Measurements from ENCODE around the gene CBL.

DNA sequence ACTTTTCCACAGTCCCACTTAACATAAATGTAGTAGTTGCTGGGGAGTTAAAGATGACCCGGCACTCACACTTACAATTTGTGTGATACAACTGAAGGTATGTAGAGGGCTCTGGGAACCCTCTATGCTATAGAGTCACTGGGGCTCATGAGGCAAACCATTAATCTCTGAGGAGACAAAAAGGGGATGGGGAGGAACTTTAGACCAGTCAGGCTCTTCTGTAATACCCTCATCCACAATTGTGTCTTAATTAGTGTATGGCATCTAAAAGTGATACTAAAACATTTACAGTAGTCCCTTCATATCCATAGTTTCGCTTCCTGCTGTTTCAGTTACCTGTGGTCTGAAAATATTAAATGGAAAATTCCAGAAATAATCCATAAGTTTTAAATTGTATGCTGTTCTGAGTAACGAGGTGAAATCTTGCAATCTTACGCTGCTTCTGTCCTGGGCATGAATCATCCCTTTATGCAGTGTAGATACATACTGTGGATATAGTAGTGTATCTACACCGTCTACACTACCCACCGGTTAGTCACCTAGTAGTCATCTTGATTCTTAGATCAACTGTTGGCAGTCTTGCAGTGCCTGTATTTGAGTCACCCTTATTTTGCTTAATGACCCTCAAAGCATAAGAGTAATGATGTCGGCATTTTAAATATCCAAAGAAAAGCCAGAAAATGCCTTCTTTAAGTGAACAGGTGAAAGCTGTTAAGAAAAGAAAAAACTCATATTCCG is 12.2 kb downstream of the CBL start:
- TF ChIP-seq, protein P1, sequence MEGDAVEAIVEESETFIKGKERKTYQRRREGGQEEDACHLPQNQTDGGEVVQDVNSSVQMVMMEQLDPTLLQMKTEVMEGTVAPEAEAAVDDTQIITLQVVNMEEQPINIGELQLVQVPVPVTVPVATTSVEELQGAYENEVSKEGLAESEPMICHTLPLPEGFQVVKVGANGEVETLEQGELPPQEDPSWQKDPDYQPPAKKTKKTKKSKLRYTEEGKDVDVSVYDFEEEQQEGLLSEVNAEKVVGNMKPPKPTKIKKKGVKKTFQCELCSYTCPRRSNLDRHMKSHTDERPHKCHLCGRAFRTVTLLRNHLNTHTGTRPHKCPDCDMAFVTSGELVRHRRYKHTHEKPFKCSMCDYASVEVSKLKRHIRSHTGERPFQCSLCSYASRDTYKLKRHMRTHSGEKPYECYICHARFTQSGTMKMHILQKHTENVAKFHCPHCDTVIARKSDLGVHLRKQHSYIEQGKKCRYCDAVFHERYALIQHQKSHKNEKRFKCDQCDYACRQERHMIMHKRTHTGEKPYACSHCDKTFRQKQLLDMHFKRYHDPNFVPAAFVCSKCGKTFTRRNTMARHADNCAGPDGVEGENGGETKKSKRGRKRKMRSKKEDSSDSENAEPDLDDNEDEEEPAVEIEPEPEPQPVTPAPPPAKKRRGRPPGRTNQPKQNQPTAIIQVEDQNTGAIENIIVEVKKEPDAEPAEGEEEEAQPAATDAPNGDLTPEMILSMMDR (IDR thresholded peaks at IDR 0.05), result no peak
- TF ChIP-seq POLR2A (IDR thresholded peaks at IDR 0.05), result no peak
